GM19193 (cell line): ENCODE measurements around the gene TMPRSS2.

Experiments
- POLR2A ChIP-seq: IDR thresholded peaks from 4 replicates; pipeline ENCODE4 v1.6.1; 2011; ENCODE audit not compliant: insufficient read depth, insufficient read length; ENCODE audit errors: extremely low read depth

The TMPRSS2 gene

GRCh38 chr21:41521489-41522027, 13.6 kb upstream of the TMPRSS2 start:
- no peak for TF ChIP-seq POLR2A

- TF ChIP-seq POLR2A = no peak
These were observed 12.8 kb upstream of the TMPRSS2 start for GRCh38 chr21:41520560-41521442.

GRCh38 chr21:41519806-41520559, 12.0 kb upstream of the TMPRSS2 start:
- no peak for TF ChIP-seq POLR2A

GRCh38 chr21:41518757-41519156, 10.8 kb upstream of the TMPRSS2 start:
- no peak for TF ChIP-seq POLR2A

- no peak for TF ChIP-seq POLR2A
These were observed 3.9 kb upstream of the TMPRSS2 start for GRCh38 chr21:41511858-41512257.

GRCh38 chr21:41510500-41510899, 2.5 kb upstream of the TMPRSS2 start:
- TF ChIP-seq POLR2A = no peak

- TF ChIP-seq POLR2A = no peak
These were observed 1.8 kb upstream of the TMPRSS2 start for GRCh38 chr21:41509733-41510132.

- no peak for TF ChIP-seq POLR2A
These were observed 1.2 kb upstream of the TMPRSS2 start for GRCh38 chr21:41509145-41509496.

GRCh38 chr21:41508415-41509144, 622 bp upstream of the TMPRSS2 start:
- no peak for TF ChIP-seq POLR2A

- no peak for TF ChIP-seq POLR2A
These were observed 1.1 kb downstream of the TMPRSS2 start for GRCh38 chr21:41506611-41507520.

- no peak for TF ChIP-seq POLR2A
These were observed 1.9 kb downstream of the TMPRSS2 start for GRCh38 chr21:41506005-41506594.

- TF ChIP-seq POLR2A = no peak
These were observed 3.9 kb downstream of the TMPRSS2 start for GRCh38 chr21:41504030-41504429.

GRCh38 chr21:41503331-41503730, 4.6 kb downstream of the TMPRSS2 start:
- TF ChIP-seq POLR2A = no peak

- no peak for TF ChIP-seq POLR2A
These were observed 6.0 kb downstream of the TMPRSS2 start for GRCh38 chr21:41501919-41502318.
